Ecto neural progenitor cell (in vitro differentiated cells): ENCODE measurements around the gene PLEKHM3.

Source experiments
- DNase-seq: peaks from one replicate; pipeline ENCODE4 v3.0.0-alpha.2; 2018; ENCODE audit warnings: low spot score

The PLEKHM3 gene

GRCh38 chr2:207883002-207883780, 142.1 kb downstream of the PLEKHM3 start:
- no peak for DNase-seq

- DNase-seq, result no peak
These were observed 143.4 kb downstream of the PLEKHM3 start for GRCh38 chr2:207881902-207882301.

- DNase-seq, result no peak
These were observed 145.8 kb downstream of the PLEKHM3 start for GRCh38 chr2:207879536-207879935.

GRCh38 chr2:207876842-207877535, 148.3 kb downstream of the PLEKHM3 start:
- no peak for DNase-seq

- DNase-seq, result no peak
These were observed 149.7 kb downstream of the PLEKHM3 start for GRCh38 chr2:207875473-207876212.

GRCh38 chr2:207873794-207874193, 151.5 kb downstream of the PLEKHM3 start:
- DNase-seq, result no peak

GRCh38 chr2:207871911-207872310, 153.4 kb downstream of the PLEKHM3 start:
- DNase-seq, result no peak

- no peak for DNase-seq
These were observed 153.8 kb downstream of the PLEKHM3 start for GRCh38 chr2:207871506-207871905.

GRCh38 chr2:207870814-207871213, 154.5 kb downstream of the PLEKHM3 start:
- no peak for DNase-seq

GRCh38 chr2:207869784-207870778, 155.2 kb downstream of the PLEKHM3 start:
- DNase-seq, result no peak

GRCh38 chr2:207868855-207869596, 156.3 kb downstream of the PLEKHM3 start:
- DNase-seq, result no peak

- no peak for DNase-seq
These were observed 157.4 kb downstream of the PLEKHM3 start for GRCh38 chr2:207867905-207868304.

- DNase-seq, result no peak
These were observed 158.3 kb downstream of the PLEKHM3 start for GRCh38 chr2:207867056-207867455.

- DNase-seq, result no peak
These were observed 160.1 kb downstream of the PLEKHM3 start for GRCh38 chr2:207865210-207865609.

- DNase-seq, result no peak
These were observed 162.0 kb downstream of the PLEKHM3 start for GRCh38 chr2:207863345-207863744.

- no peak for DNase-seq
These were observed 163.5 kb downstream of the PLEKHM3 start for GRCh38 chr2:207861789-207862188.

- DNase-seq, result no peak
These were observed 164.6 kb downstream of the PLEKHM3 start for GRCh38 chr2:207860685-207861084.

- no peak for DNase-seq
These were observed 169.7 kb downstream of the PLEKHM3 start for GRCh38 chr2:207855591-207855990.

- DNase-seq, result no peak
These were observed 170.6 kb downstream of the PLEKHM3 start for GRCh38 chr2:207854484-207855440.

- DNase-seq, result no peak
These were observed 172.5 kb downstream of the PLEKHM3 start for GRCh38 chr2:207852791-207853190.
